A673 (cell line): ENCODE measurements around the gene UNC5A.

Experiments used
- CTCF ChIP-seq: fragments of 300-800, 200-600 bp; sonication (generic); conservative IDR thresholded peaks from 2 replicates; pipeline ENCODE4 v1.5.1; 2017; ENCODE audit warnings: low read depth, mild to moderate bottlenecking, antibody characterized with exemption, low read length, moderate library complexity, mixed read lengths
- EZH2 ChIP-seq: fragments of 200-600 bp; sonication (generic); IDR thresholded peaks from 2 replicates; pipeline ENCODE4 v1.6.1; 2017; ENCODE audit warnings: borderline replicate concordance, low read depth, mild to moderate bottlenecking, mixed read lengths, antibody characterized with exemption, low read length; ENCODE audit not compliant: poor library complexity, severe bottlenecking

GRCh38 chr5:176856746-176857145 is 46.4 kb downstream of the UNC5A start:
- TF ChIP-seq CTCF, result no peak
- TF ChIP-seq EZH2, result no peak
